Activated CD4-positive, alpha-beta T cell treated with anti-CD3 and anti-CD28 coated beads, Interleukin-2, amount 50 U/mL, for 24 hours (primary cell): Measurements from ENCODE around the gene OR1J1.

Experiments used
- DNase-seq, 2 donors: peaks; one replicate each; pipeline ENCODE4 v3.0.0-alpha.2; 2020; ENCODE audit warnings: low read depth in 1 of 2, low spot score in 1 of 2

Gene OR1J1

GRCh38 chr9:122446819-122447484 lies 30.8 kb downstream of the OR1J1 start:
- DNase-seq: no peak

- no peak for DNase-seq
Observed at GRCh38 chr9:122445155-122445749, 32.5 kb downstream of the OR1J1 start.

GRCh38 chr9:122444041-122444733 lies 33.5 kb downstream of the OR1J1 start:
- no peak for DNase-seq

GRCh38 chr9:122442568-122442967 lies 35.2 kb downstream of the OR1J1 start:
- no peak for DNase-seq
